Neural progenitor cell (in vitro differentiated cells): Measurements from ENCODE around the gene U2AF2. TPM values are rescaled to one million over a fixed set of nuclear protein-coding genes. Genes with fewer than 3 reads are reported as not detected.

Source experiments
- DNase-seq: peaks from one replicate; pipeline ENCODE4 v3.0.0-alpha.2; 2016; ENCODE audit warnings: low spot score
- H2AFZ ChIP-seq: fragments of 200-600 bp; sonication (generic); replicated peaks from 2 replicates; pipeline ENCODE4 v1.6.1; 2016; ENCODE audit warnings: antibody characterized with exemption
- H3F3A ChIP-seq: fragments of 200-600 bp; sonication (generic); 2 replicates; pipeline ENCODE4 v1.6.1; 2016; ENCODE audit warnings: antibody characterized with exemption, low read depth
- H3K27ac ChIP-seq: fragments of 200-600 bp; sonication (generic); 2 replicates; pipeline ENCODE4 v1.5.1; 2016; ENCODE audit warnings: mild to moderate bottlenecking
- H3K27me3 ChIP-seq: fragments of 200-600 bp; sonication (generic); 2 replicates; pipeline ENCODE4 v1.6.1; 2016; ENCODE audit warnings: mild to moderate bottlenecking, moderate library complexity
- H3K36me3 ChIP-seq: fragments of 200-600 bp; sonication (generic); 2 replicates; pipeline ENCODE4 v1.5.1; 2016
- H3K4me1 ChIP-seq: fragments of 200-600 bp; sonication (generic); 2 replicates; pipeline ENCODE4 v1.6.1; 2016; ENCODE audit warnings: mixed run types
- H3K4me2 ChIP-seq: fragments of 200-600 bp; sonication (generic); 2 replicates; pipeline ENCODE4 v1.6.1; 2016
- H3K4me3 ChIP-seq: fragments of 200-600 bp; sonication (generic); 2 replicates; pipeline ENCODE4 v1.5.1; 2016
- H3K79me2 ChIP-seq: fragments of 200-600 bp; sonication (generic); 2 replicates; pipeline ENCODE4 v1.6.1; 2016; ENCODE audit warnings: low read depth
- H3K9ac ChIP-seq: fragments of 200-600 bp; sonication (generic); 2 replicates; pipeline ENCODE4 v1.6.1; 2016
- H3K9me3 ChIP-seq: fragments of 200-600 bp; sonication (generic); 2 replicates; pipeline ENCODE4 v1.5.1; 2016; ENCODE audit warnings: low read depth
- H4K20me1 ChIP-seq: fragments of 200-600 bp; sonication (generic); 2 replicates; pipeline ENCODE4 v1.6.1; 2016; ENCODE audit warnings: low read depth
- H3K27ac Mint-ChIP-seq: 3 replicates; pipeline ENCODE4 v1.8.0; 2021; ENCODE audit warnings: mixed read lengths
- H3K27me3 Mint-ChIP-seq: 2 replicates; pipeline ENCODE4 v1.8.0; 2022; ENCODE audit warnings: low read depth, mild to moderate bottlenecking, inconsistent platforms, moderate library complexity, mixed read lengths; ENCODE audit not compliant: insufficient read depth
- H3K36me3 Mint-ChIP-seq: 3 replicates; pipeline ENCODE4 v1.8.0; 2021; ENCODE audit warnings: mixed read lengths
- H3K4me1 Mint-ChIP-seq: 3 replicates; pipeline ENCODE4 v1.8.0; 2021; ENCODE audit warnings: mixed read lengths
- H3K4me3 Mint-ChIP-seq: 3 replicates; pipeline ENCODE4 v1.8.0; 2021; ENCODE audit warnings: mild to moderate bottlenecking, moderate library complexity, mixed read lengths
- H3K9me3 Mint-ChIP-seq: 3 replicates; pipeline ENCODE4 v1.8.0; 2020; ENCODE audit warnings: mixed read lengths
- CTCF ChIP-seq: fragments of 200-600 bp; sonication (generic); IDR thresholded peaks from 2 replicates; pipeline ENCODE4 v1.5.1; 2017; ENCODE audit warnings: antibody characterized with exemption, mild to moderate bottlenecking
- EZH2 ChIP-seq: fragments of 200-600 bp; sonication (generic); IDR thresholded peaks from 2 replicates; pipeline ENCODE4 v1.6.1; 2017; ENCODE audit warnings: antibody characterized with exemption, mild to moderate bottlenecking, moderate library complexity
- EZH2phosphoT487 ChIP-seq: fragments of 200-600 bp; sonication (generic); IDR thresholded peaks from 2 replicates; pipeline ENCODE4 v1.6.1; 2017; ENCODE audit warnings: antibody characterized with exemption
- total RNA-seq: library from RNA; depleted of rRNA; stranded (reverse); fragments of >200 nt; gene quantifications from 2 replicates; pipeline ENCODE4 v1.2.3, GENCODE V29; 2015; ENCODE audit warnings: low replicate concordance

Gene U2AF2
- total RNA-seq, 1 donor from 2014 or later, result 124 TPM

GRCh38 chr19:55613930-55614710 lies 40.7 kb upstream of the U2AF2 start:
- peaks cover 6% of the 10 kb centered on the region for H3K27me3 Mint-ChIP-seq
- peaks cover 25% of the 10 kb centered on the region for H3K36me3 Mint-ChIP-seq
- H3K4me2 ChIP-seq, result no peak overlapping the region
- H3K79me2 ChIP-seq, result peaks cover 19% of the 10 kb centered on the region
- H3K9ac ChIP-seq, result no peak overlapping the region
- H3K4me3 ChIP-seq, result no peak overlapping the region
- H3K4me1 ChIP-seq, result no peaks in the 10 kb centered on the region
- H4K20me1 ChIP-seq, result peaks cover 38% of the 10 kb centered on the region
- no peaks in the 10 kb centered on the region for H3K9me3 Mint-ChIP-seq
- no peaks in the 10 kb centered on the region for H3F3A ChIP-seq
- TF ChIP-seq CTCF (no peak), EZH2 (no peak), EZH2phosphoT487 (no peak)
- H3K27ac Mint-ChIP-seq, result no peak overlapping the region
- no peaks in the 10 kb centered on the region for H3K27me3 ChIP-seq
- H3K4me1 Mint-ChIP-seq, result peaks cover 14% of the 10 kb centered on the region
- H3K36me3 ChIP-seq, result no peaks in the 10 kb centered on the region
- no peak overlapping the region for H3K27ac ChIP-seq
- H3K4me3 Mint-ChIP-seq, result no peak overlapping the region
- DNase-seq, result no peak
- H3K9me3 ChIP-seq, result no peaks in the 10 kb centered on the region
- H2AFZ ChIP-seq, result no peak overlapping the region

- no peaks in the 10 kb centered on the region for H3K36me3 ChIP-seq
- H3K36me3 Mint-ChIP-seq, result peaks cover 19% of the 10 kb centered on the region
Measured at GRCh38 chr19:55614711-55615542, 39.9 kb upstream of the U2AF2 start.

More at GRCh38 chr19:55614711-55615542, 39.9 kb upstream of the U2AF2 start:
- Mint-ChIP-seq H3K9me3 (no peaks in the 10 kb centered on the region), H3K27ac (no peak overlapping the region), H3K4me1 (peaks cover 17% of the 10 kb centered on the region), H3K27me3 (peaks cover 6% of the 10 kb centered on the region), H3K4me3 (no peak overlapping the region)
- Histone ChIP-seq H3K4me2 (no peak overlapping the region), H3K4me1 (no peaks in the 10 kb centered on the region), H3K79me2 (peaks cover 11% of the 10 kb centered on the region), H3F3A (peaks cover 5% of the 10 kb centered on the region), H3K4me3 (no peak overlapping the region), H2AFZ (no peak overlapping the region), H4K20me1 (peaks cover 32% of the 10 kb centered on the region), H3K27me3 (no peaks in the 10 kb centered on the region), H3K9ac (no peak overlapping the region), H3K27ac (no peak overlapping the region), H3K9me3 (no peaks in the 10 kb centered on the region)
- DNase-seq, result no peak
- TF ChIP-seq CTCF, result no peak
- no peak for TF ChIP-seq EZH2phosphoT487
- TF ChIP-seq EZH2, result no peak
